ENCODE measurements around the gene SND1.

- TF ChIP-seq TARDBP (IDR thresholded peaks at IDR 0.05) (no peak), L3MBTL2 (conservative IDR thresholded peaks at IDR 0.05) (no peak), FOXM1 (IDR thresholded peaks at IDR 0.05; ENCODE audit: borderline replicate concordance) (no peak), SP1 (IDR thresholded peaks at IDR 0.05) (no peak), FOXK2 (IDR thresholded peaks at IDR 0.05) (no peak), ARNT (IDR thresholded peaks at IDR 0.05) (no peak), PKNOX1 (IDR thresholded peaks at IDR 0.05) (no peak), ZNF384 (IDR thresholded peaks at IDR 0.05) (no peak)
Observed at GRCh38 chr7:128129224-128129864, 477.4 kb downstream of the SND1 start.
